Sigmoid colon (tissue), 7 donors: ENCODE results near the gene HIVEP2. TPM values are rescaled to one million over a fixed set of nuclear protein-coding genes. Genes with fewer than 3 reads are reported as not detected.

Experiments used
- DNase-seq: peaks from one replicate; pipeline ENCODE4 v3.0.0-alpha.2; 2019
- H3K27ac ChIP-seq, 4 donors: fragments of 200-600 bp; sonication (generic); one replicate each; pipeline ENCODE4 v1.5.1; 2016 to 2019; ENCODE audit warnings: mild to moderate bottlenecking in 1 of 4
- H3K27me3 ChIP-seq, 3 donors: fragments of 200-600 bp; sonication (generic); one replicate each; pipeline ENCODE4 v1.5.1; 2019; ENCODE audit warnings: mild to moderate bottlenecking in 1 of 3
- H3K36me3 ChIP-seq, 4 donors: fragments of 200-600 bp; sonication (generic); one replicate each; pipeline ENCODE4 v1.5.1; 2016 to 2019
- H3K4me1 ChIP-seq, 4 donors: fragments of 200-600 bp; sonication (generic); one replicate each; pipeline ENCODE4 v1.5.1; 2017 to 2019
- H3K4me3 ChIP-seq, 4 donors: fragments of 200-600 bp; sonication (generic); one replicate each; pipeline ENCODE4 v1.5.1; 2017 to 2019; ENCODE audit warnings: mild to moderate bottlenecking in 2 of 4, moderate library complexity in 1 of 4
- H3K9me3 ChIP-seq, 4 donors: fragments of 200-600 bp in 3 of 4; sonication (generic) in 3 of 4; one replicate each; pipeline versions ENCODE4 v1.5.1 to v1.6.1; 2013 to 2019
- CTCF ChIP-seq, 4 experiments: fragments of 450-650 bp in 3 of 4; fragments of 200-600 bp in 1 of 4; IDR thresholded peaks; one replicate each; pipeline ENCODE4 v1.5.1; 2016 to 2019; ENCODE audit warnings: antibody characterized with exemption in 4 of 4, mild to moderate bottlenecking in 3 of 4, moderate library complexity in 2 of 4
- EP300 ChIP-seq, 4 donors: sonication (generic); formaldehyde crosslinking; IDR thresholded peaks; one replicate each; pipeline ENCODE4 v1.6.1; 2017; ENCODE audit warnings: antibody characterized with exemption in 4 of 4
- POLR2A ChIP-seq, 2 donors: fragments of 450-650 bp; IDR thresholded peaks; one replicate each; pipeline ENCODE4 v1.6.1; 2016; ENCODE audit warnings: antibody characterized with exemption in 2 of 2, mild to moderate bottlenecking in 2 of 2, moderate library complexity in 2 of 2
- POLR2AphosphoS5 ChIP-seq, 4 donors: sonication (generic); formaldehyde crosslinking; IDR thresholded peaks; one replicate each; pipeline ENCODE4 v1.6.1; 2017; ENCODE audit warnings: antibody characterized with exemption in 4 of 4
- WGBS, 2 donors: extraction: QIAGEN DNeasy Blood & Tissue Kit; methylation state at CpG; one replicate each; pipeline ENCODE4 v1.1.7; 2013; 5-methylcytosine and 5-hydroxymethylcytosine counted together
- intact Hi-C: fragments of 100-400 bp; cut with DNase I; formaldehyde crosslinking; loops from one replicate; pipeline ENCODE4 v1.15.1; 2023
- polyA plus RNA-seq, 3 donors: library from polyadenylated mRNA; stranded (reverse); fragments of 200-250 nt; gene quantifications; one replicate each; pipeline ENCODE4 v1.2.3, GENCODE V29; 2013
- total RNA-seq, 4 donors: library from RNA; depleted of rRNA; stranded (reverse); fragments of >200 nt; gene quantifications; one replicate each; pipeline ENCODE4 v1.1.0, GENCODE V29; 2016
- donor health status: healthy with polysubstance abuse.
- donor health status: Bipolar disorder and iron deficiency.
- donor health status: healthy.

HIVEP2 gene
- total and polyA plus RNA-seq, 7 donors = 1.8 to 21.7 (median 11.5) TPM

DNA sequence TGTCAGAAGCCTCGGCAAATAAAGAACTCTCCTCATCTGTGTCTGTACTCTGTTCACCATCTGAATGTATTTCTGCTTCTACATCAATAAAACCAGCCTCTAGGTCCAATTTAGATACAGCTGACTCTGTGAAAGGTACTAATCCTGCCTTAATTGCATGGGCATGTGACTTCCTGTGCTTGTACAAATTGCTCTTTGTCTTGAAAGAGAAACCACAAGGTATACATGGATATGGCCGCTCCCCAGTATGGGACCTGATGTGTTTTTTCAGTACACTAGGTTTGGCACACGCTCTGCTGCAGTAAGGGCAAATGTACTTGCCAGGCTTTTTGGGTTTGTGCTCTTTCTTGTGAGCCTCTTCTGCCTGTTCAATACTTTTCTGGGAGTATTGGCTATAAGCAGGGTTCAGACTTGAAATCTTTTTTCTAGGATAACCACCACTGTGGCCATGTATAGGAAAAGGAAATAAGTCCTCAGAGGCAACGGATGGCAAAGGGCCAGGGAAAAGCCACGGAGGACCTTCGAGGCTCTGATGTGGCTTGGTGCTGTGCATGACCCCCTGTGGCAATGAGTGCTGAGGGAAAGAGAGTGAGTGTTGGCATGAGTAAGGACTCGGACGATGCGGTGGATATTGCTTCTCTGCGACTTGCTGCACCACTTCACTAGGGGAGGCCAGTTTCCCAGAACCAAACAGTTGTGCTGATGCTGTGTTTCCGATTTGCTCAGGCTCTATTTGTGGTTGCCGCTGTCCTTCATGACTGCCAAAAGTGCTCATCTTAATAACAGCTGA, 170.9 kb downstream of the HIVEP2 start:
- TF ChIP-seq EP300 (IDR thresholded peaks at IDR 0.05) = no peak
- no peak for TF ChIP-seq CTCF (IDR thresholded peaks at IDR 0.05)
- TF ChIP-seq POLR2A (IDR thresholded peaks at IDR 0.05) = no peak
- no peak for TF ChIP-seq POLR2AphosphoS5 (IDR thresholded peaks at IDR 0.05)
- peaks cover 0 to 49% (median 7%) of the 10 kb centered on the region in 4 donors for H3K36me3 ChIP-seq
- 58 to 78% methylated on average over 12 of the region's 12 CpGs for WGBS, 2 donors
- no peak overlapping the region for H3K4me3 ChIP-seq
- no peaks in the 10 kb centered on the region for H3K4me1 ChIP-seq
- H3K27me3 ChIP-seq = no peaks in the 10 kb centered on the region
- intact Hi-C loops = no loop called here
- no peak for DNase-seq
- no peak overlapping the region for H3K27ac ChIP-seq
- H3K9me3 ChIP-seq = no peaks in the 10 kb centered on the region

- Histone ChIP-seq H3K27me3 (no peaks in the 10 kb centered on the region), H3K4me3 (no peak overlapping the region), H3K4me1 (no peaks in the 10 kb centered on the region), H3K9me3 (no peaks in the 10 kb centered on the region), H3K36me3 (peaks cover 0 to 50% (median 7%) of the 10 kb centered on the region in 4 donors), H3K27ac (no peak overlapping the region)
- no peak for DNase-seq
- WGBS, 2 donors = 88 to 93% methylated on average over 9 of the region's 9 CpGs
- TF ChIP-seq POLR2A (IDR thresholded peaks at IDR 0.05) (no peak), POLR2AphosphoS5 (IDR thresholded peaks at IDR 0.05) (no peak), CTCF (IDR thresholded peaks at IDR 0.05) (no peak), EP300 (IDR thresholded peaks at IDR 0.05) (no peak)
- intact Hi-C loops = no loop called here
These were observed 171.7 kb downstream of the HIVEP2 start for GRCh38 chr6:142773324-142773723.

DNA sequence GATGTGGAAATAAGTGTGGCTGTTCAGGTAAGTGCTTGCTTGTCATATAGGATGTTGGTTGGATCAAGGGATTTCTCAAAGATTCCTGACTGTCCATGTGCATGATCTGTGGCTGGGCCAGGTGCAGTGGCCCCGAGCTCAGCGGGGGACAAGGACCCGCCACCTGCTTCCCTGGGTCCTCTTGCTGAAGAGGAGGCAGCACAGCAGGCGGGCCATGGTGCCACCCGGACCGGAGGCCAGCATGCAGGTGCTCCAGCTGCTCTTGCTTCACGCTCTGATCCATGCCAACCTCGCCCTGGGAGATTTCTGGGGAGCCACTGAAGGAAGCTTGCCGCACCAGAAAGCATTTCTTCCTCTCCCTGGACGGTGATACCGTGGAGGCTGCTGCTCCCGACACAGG, 173.8 kb downstream of the HIVEP2 start:
- no peak overlapping the region for H3K27ac ChIP-seq
- H3K4me3 ChIP-seq = no peak overlapping the region
- 97 to 99% methylated on average over 12 of the region's 12 CpGs for WGBS, 2 donors
- peaks cover 0 to 55% (median 7%) of the 10 kb centered on the region in 4 donors for H3K36me3 ChIP-seq
- intact Hi-C loops = no loop called here
- no peaks in the 10 kb centered on the region for H3K27me3 ChIP-seq
- H3K4me1 ChIP-seq = no peaks in the 10 kb centered on the region
- H3K9me3 ChIP-seq = no peaks in the 10 kb centered on the region
- no peak for DNase-seq
- TF ChIP-seq POLR2AphosphoS5 (IDR thresholded peaks at IDR 0.05) = no peak
- no peak for TF ChIP-seq POLR2A (IDR thresholded peaks at IDR 0.05)

GRCh38 chr6:142765306-142765705, 179.7 kb downstream of the HIVEP2 start:
- intact Hi-C loops = no loop called here
- 73 to 90% methylated on average over 1 of the region's 1 CpG for WGBS, 2 donors
- no peak for TF ChIP-seq EP300 (IDR thresholded peaks at IDR 0.05)
- no peak for TF ChIP-seq POLR2A (IDR thresholded peaks at IDR 0.05)
- no peak for TF ChIP-seq CTCF (IDR thresholded peaks at IDR 0.05)
- TF ChIP-seq POLR2AphosphoS5 (IDR thresholded peaks at IDR 0.05) = no peak

GRCh38 chr6:142764311-142764710, 180.7 kb downstream of the HIVEP2 start:
- H3K9me3 ChIP-seq = no peaks in the 10 kb centered on the region
- TF ChIP-seq EP300 (IDR thresholded peaks at IDR 0.05) (no peak), POLR2A (IDR thresholded peaks at IDR 0.05) (no peak), CTCF (IDR thresholded peaks at IDR 0.05) (no peak), POLR2AphosphoS5 (IDR thresholded peaks at IDR 0.05) (no peak)
- WGBS, 2 donors = 87 to 96% methylated on average over 1 of the region's 1 CpG
- H3K4me3 ChIP-seq = no peak overlapping the region
- no peak for DNase-seq
- no peak overlapping the region for H3K27ac ChIP-seq
- intact Hi-C loops = no loop called here
- H3K4me1 ChIP-seq = peaks cover 0 to 10% (median 4%) of the 10 kb centered on the region in 4 donors
- H3K36me3 ChIP-seq = peaks cover 0 to 39% (median 9%) of the 10 kb centered on the region in 4 donors
- H3K27me3 ChIP-seq = no peaks in the 10 kb centered on the region

More at GRCh38 chr6:142765306-142765705, 179.7 kb downstream of the HIVEP2 start:
- no peaks in the 10 kb centered on the region for H3K27me3 ChIP-seq
- H3K4me3 ChIP-seq = no peak overlapping the region
- DNase-seq = no peak
- H3K27ac ChIP-seq = no peak overlapping the region
- peaks cover 0 to 10% (median 4%) of the 10 kb centered on the region in 4 donors for H3K4me1 ChIP-seq
- no peaks in the 10 kb centered on the region for H3K9me3 ChIP-seq
- peaks cover 0 to 33% (median 3%) of the 10 kb centered on the region in 4 donors for H3K36me3 ChIP-seq
